Uterus (tissue), 4 donors: ENCODE results near the gene MYOM3. TPM values are rescaled to one million over a fixed set of nuclear protein-coding genes. Genes with fewer than 3 reads are reported as not detected.

Experiments
- DNase-seq, 2 donors: peaks; one replicate each; pipeline ENCODE4 v3.0.0-alpha.2; 2019 to 2020
- H3K27ac ChIP-seq, 2 donors: fragments of 200-600 bp; sonication (generic); 1 replicate in 1 of 2; 2 replicates in 1 of 2; pipeline ENCODE4 v1.5.1; 2016 to 2018
- H3K27me3 ChIP-seq, 2 donors: fragments of 200-600 bp; sonication (generic); one replicate each; pipeline ENCODE4 v1.5.1; 2018 to 2019; ENCODE audit warnings: control low read depth in 1 of 2
- H3K36me3 ChIP-seq, 2 donors: fragments of 200-600 bp; sonication (generic); one replicate each; pipeline ENCODE4 v1.5.1; 2019; ENCODE audit warnings: control low read depth in 1 of 2
- H3K4me1 ChIP-seq, 2 donors: fragments of 200-600 bp; sonication (generic); one replicate each; pipeline ENCODE4 v1.5.1; 2018 to 2019; ENCODE audit warnings: control low read depth in 1 of 2
- H3K4me3 ChIP-seq, 2 donors: fragments of 200-600 bp; sonication (generic); 1 replicate in 1 of 2; 2 replicates in 1 of 2; pipeline ENCODE4 v1.5.1; 2018 to 2019; ENCODE audit warnings: mild to moderate bottlenecking in 1 of 2
- H3K9me3 ChIP-seq, 2 donors: fragments of 200-600 bp; sonication (generic); one replicate each; pipeline ENCODE4 v1.5.1; 2019; ENCODE audit warnings: control low read depth in 1 of 2
- CTCF ChIP-seq, 4 experiments: fragments of 200-600 bp in 2 of 4; fragments of 450-650 bp in 2 of 4; sonication (generic) in 2 of 4; IDR thresholded peaks; one replicate each; pipeline ENCODE4 v1.5.1; 2016 to 2019; ENCODE audit warnings: antibody characterized with exemption in 4 of 4, mild to moderate bottlenecking in 2 of 4, moderate library complexity in 1 of 4
- POLR2A ChIP-seq, 2 donors: fragments of 450-650 bp; IDR thresholded peaks; one replicate each; pipeline ENCODE4 v1.6.1; 2016; ENCODE audit warnings: antibody characterized with exemption in 2 of 2, mild to moderate bottlenecking in 1 of 2, moderate library complexity in 1 of 2
- intact Hi-C: fragments of 100-400 bp; cut with DNase I; formaldehyde crosslinking; loops from one replicate; pipeline ENCODE4 v1.15.1; 2023; ENCODE audit warnings: low total_unique reads
- total RNA-seq, 4 donors: library from RNA; depleted of rRNA in 3 of 4; stranded (reverse); fragments of >200 nt in 3 of 4; gene quantifications; one replicate each; pipeline versions ENCODE4 v1.1.0 to v1.2.4, GENCODE V29; 2014 to 2023
- donor health status: DM: yes; HTN: yes; CAD: no.

Gene MYOM3
- total RNA-seq, 4 donors from 2014 or later = under 0.01 to 0.90 (median 0.79) TPM; not detected in 1

GRCh38 chr1:24119859-24120756 lies 8.2 kb upstream of the MYOM3 start:
- no peak overlapping the region for H3K4me3 ChIP-seq
- no peaks in the 10 kb centered on the region for H3K27me3 ChIP-seq
- no peaks in the 10 kb centered on the region for H3K4me1 ChIP-seq
- TF ChIP-seq CTCF (IDR thresholded peaks at IDR 0.05) (no peak), POLR2A (IDR thresholded peaks at IDR 0.05) (no peak)
- no peaks in the 10 kb centered on the region for H3K36me3 ChIP-seq
- intact Hi-C loops = no loop called here
- no peak overlapping the region for H3K27ac ChIP-seq
- H3K9me3 ChIP-seq = no peaks in the 10 kb centered on the region
- no peak for DNase-seq

GRCh38 chr1:24119489-24119858 lies 7.5 kb upstream of the MYOM3 start:
- no peaks in the 10 kb centered on the region for H3K4me1 ChIP-seq
- intact Hi-C loops = no loop called here
- no peaks in the 10 kb centered on the region for H3K36me3 ChIP-seq
- no peaks in the 10 kb centered on the region for H3K9me3 ChIP-seq
- no peaks in the 10 kb centered on the region for H3K27me3 ChIP-seq
- no peak overlapping the region for H3K4me3 ChIP-seq
- DNase-seq = no peak
- H3K27ac ChIP-seq = no peak overlapping the region
- TF ChIP-seq CTCF (IDR thresholded peaks at IDR 0.05) (no peak), POLR2A (IDR thresholded peaks at IDR 0.05) (no peak)

GRCh38 chr1:24118410-24119242 lies 6.7 kb upstream of the MYOM3 start:
- H3K4me3 ChIP-seq = no peak overlapping the region
- no peaks in the 10 kb centered on the region for H3K36me3 ChIP-seq
- no peaks in the 10 kb centered on the region for H3K9me3 ChIP-seq
- no peak for DNase-seq
- no peaks in the 10 kb centered on the region for H3K4me1 ChIP-seq
- no peak overlapping the region for H3K27ac ChIP-seq
- intact Hi-C loops = no loop called here
- TF ChIP-seq POLR2A (IDR thresholded peaks at IDR 0.05) (no peak), CTCF (IDR thresholded peaks at IDR 0.05) (no peak)
- H3K27me3 ChIP-seq = no peaks in the 10 kb centered on the region

DNA sequence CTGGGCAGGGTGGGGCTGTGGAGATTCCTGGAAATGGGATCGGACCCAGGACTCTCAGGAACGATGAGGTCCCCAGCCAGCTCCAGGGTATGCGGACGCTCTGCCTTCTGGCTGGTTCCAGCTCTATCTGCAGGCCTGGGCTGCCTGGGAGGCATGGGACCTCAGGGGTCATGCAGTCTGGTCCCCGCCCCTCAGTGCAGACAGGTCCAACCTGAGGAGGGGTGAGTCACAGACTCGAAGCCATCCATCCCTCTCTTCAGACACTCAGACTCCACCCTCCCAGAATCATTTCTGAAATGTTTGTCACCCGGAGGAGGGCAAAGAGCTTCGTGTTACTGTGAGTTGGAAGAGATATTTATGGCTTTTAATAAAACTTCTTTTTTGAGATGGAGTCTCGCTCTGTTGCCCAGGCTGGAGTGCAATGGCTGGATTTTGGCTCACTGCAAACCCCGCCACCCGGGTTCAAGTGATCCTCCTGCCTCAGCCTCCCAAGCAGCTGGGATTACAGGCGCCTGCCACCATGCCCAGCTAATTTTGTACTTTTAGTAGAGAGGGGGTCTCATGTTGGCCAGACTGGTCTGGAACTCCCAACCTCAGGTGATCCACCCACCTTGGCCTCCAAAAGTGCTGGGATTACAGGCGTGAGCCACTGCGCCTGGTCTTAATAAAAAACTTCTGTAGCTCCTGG lies 5.9 kb upstream of the MYOM3 start:
- Histone ChIP-seq H3K4me1 (peaks cover 0 to under 1% of the 10 kb centered on the region in 2 donors), H3K27ac (no peak overlapping the region), H3K36me3 (no peaks in the 10 kb centered on the region), H3K27me3 (no peaks in the 10 kb centered on the region), H3K9me3 (no peaks in the 10 kb centered on the region), H3K4me3 (no peak overlapping the region)
- intact Hi-C loops = no loop called here
- no peak for TF ChIP-seq CTCF (IDR thresholded peaks at IDR 0.05)
- TF ChIP-seq POLR2A (IDR thresholded peaks at IDR 0.05) = no peak
- no peak for DNase-seq
